HL-60 (cell line): ENCODE data around the gene EYA2.

Experiments used
- DNase-seq, 2 experiments: peaks; one replicate each; pipeline ENCODE4 v3.0.0-alpha.2; 2010 to 2020; ENCODE audit warnings: low read depth in 1 of 2, low spot score in 1 of 2
- H3K27ac ChIP-seq: fragments of 250-450 bp; sonication (Bioruptor Pico); replicated peaks from 2 replicates; pipeline ENCODE4 v1.5.1; 2020; ENCODE audit warnings: mild to moderate bottlenecking, moderate library complexity
- H3K27me3 ChIP-seq: fragments of 250-450 bp; sonication (Bioruptor Pico); 2 replicates; pipeline ENCODE4 v1.5.1; 2021; ENCODE audit warnings: mild to moderate bottlenecking, moderate library complexity; ENCODE audit not compliant: insufficient read depth, poor library complexity, severe bottlenecking
- H3K4me3 ChIP-seq: replicated peaks from 2 replicates; pipeline ENCODE4 v1.5.1; 2011; ENCODE audit warnings: mild to moderate bottlenecking, control low read depth, low read length; ENCODE audit not compliant: insufficient read depth
- GABPA ChIP-seq: IDR thresholded peaks from 2 replicates; pipeline ENCODE4 v1.6.1; 2012; ENCODE audit warnings: low read depth
- POLR2AphosphoS5 ChIP-seq: IDR thresholded peaks from 2 replicates; pipeline ENCODE4 v1.6.1; 2012; ENCODE audit warnings: low read depth
- REST ChIP-seq: IDR thresholded peaks from 2 replicates; pipeline ENCODE4 v1.6.1; 2012; ENCODE audit warnings: low read depth; ENCODE audit not compliant: insufficient replicate concordance
- SPI1 ChIP-seq: IDR thresholded peaks from 2 replicates; pipeline ENCODE4 v1.6.1; 2012; ENCODE audit warnings: low read depth, mild to moderate bottlenecking, borderline replicate concordance
- TF ChIP-seq, protein P1 (sequence below): IDR thresholded peaks from one replicate; pipeline ENCODE4 v1.5.1; 2011; ENCODE audit warnings: low read length, control low read depth, inconsistent platforms; ENCODE audit not compliant: insufficient read depth

Gene EYA2

DNA sequence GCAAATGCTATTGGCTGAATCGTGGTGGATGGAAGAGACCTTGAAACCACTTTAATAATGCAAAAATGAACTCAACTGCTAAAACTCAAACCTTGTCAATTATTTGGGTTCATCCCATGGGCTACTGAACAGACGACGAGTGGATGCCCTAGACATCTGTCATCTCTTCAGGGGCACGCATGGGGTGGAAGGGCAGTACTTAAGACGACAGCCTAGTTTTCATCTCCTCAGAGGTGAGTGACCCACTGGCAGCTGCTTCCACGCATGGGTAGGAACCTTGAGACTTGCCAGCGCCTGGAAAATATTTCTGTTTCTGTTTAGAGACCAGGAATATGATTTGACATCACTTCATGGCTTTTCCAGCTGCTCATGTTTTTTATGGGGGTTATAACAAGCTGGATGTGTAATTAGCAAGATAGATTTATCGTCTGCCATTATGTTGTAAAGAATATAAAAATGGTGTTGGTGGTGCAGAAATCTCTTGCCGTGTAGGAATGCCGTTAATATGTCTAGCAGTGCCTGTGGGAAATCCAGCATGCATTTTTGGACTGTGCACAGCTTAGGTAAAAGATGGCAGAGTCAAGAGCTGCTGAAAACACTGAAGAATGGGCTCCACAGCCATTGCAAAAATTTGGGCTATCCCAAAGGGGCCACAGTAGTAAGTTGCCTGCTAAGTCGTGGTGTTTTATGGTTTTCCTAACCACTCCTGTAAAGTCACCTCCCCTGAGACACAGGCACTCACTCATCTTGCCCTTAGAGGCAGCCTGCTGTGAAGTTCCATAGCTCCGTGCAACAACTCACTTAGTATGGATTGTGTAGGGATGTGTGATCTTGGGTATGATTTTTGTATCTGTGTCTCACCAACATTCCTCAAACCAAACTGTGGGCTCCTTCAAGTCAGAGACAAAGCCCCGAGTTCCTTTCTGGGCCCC, 203.3 kb downstream of the EYA2 start:
- TF ChIP-seq, protein P1, sequence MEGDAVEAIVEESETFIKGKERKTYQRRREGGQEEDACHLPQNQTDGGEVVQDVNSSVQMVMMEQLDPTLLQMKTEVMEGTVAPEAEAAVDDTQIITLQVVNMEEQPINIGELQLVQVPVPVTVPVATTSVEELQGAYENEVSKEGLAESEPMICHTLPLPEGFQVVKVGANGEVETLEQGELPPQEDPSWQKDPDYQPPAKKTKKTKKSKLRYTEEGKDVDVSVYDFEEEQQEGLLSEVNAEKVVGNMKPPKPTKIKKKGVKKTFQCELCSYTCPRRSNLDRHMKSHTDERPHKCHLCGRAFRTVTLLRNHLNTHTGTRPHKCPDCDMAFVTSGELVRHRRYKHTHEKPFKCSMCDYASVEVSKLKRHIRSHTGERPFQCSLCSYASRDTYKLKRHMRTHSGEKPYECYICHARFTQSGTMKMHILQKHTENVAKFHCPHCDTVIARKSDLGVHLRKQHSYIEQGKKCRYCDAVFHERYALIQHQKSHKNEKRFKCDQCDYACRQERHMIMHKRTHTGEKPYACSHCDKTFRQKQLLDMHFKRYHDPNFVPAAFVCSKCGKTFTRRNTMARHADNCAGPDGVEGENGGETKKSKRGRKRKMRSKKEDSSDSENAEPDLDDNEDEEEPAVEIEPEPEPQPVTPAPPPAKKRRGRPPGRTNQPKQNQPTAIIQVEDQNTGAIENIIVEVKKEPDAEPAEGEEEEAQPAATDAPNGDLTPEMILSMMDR, result no peak
- no peak for TF ChIP-seq GABPA
- TF ChIP-seq SPI1, result no peak
- no peak for TF ChIP-seq POLR2AphosphoS5
- no peak for TF ChIP-seq REST
- no peak for DNase-seq
- H3K27me3 ChIP-seq, result no peaks in the 10 kb centered on the region

GRCh38 chr20:47099093-47099492, 204.4 kb downstream of the EYA2 start:
- no peak for DNase-seq
- TF ChIP-seq SPI1, result no peak

More for the DNA sequence above, 203.3 kb downstream of the EYA2 start:
- no peak overlapping the region for H3K4me3 ChIP-seq
- H3K27ac ChIP-seq, result no peak overlapping the region

GRCh38 chr20:47099825-47100441, 205.3 kb downstream of the EYA2 start:
- no peak overlapping the region for H3K27ac ChIP-seq
- no peak for DNase-seq

More at GRCh38 chr20:47099093-47099492, 204.4 kb downstream of the EYA2 start:
- Histone ChIP-seq H3K27ac (no peak overlapping the region), H3K4me3 (no peak overlapping the region), H3K27me3 (no peaks in the 10 kb centered on the region)

More at GRCh38 chr20:47099825-47100441, 205.3 kb downstream of the EYA2 start:
- Histone ChIP-seq H3K27me3 (no peaks in the 10 kb centered on the region), H3K4me3 (no peak overlapping the region)
- TF ChIP-seq SPI1 (no peak), GABPA (no peak), POLR2AphosphoS5 (no peak), REST (no peak)
- TF ChIP-seq, protein P1, result no peak
